Measurements from ENCODE around the gene MOCOS.

DNA sequence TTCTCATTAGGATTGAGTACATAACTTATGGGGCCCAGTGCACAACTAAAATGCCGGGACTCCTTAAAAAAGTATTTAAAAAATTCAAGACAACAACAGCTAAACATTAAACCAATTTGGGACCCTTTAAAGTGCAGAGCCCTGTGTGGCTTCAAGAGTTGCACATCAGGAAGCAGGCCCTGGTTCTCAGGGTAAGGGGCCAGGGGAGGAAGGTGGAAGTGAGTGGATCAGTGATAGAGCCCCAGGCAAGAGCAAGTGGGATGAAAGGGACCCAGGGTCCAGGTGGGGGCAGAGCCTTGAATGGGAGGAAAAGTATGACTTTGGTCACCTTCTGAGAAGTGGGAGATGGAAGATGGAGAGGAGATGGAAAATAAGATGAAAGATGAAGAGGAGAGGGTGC is 107.9 kb downstream of the MOCOS start:
- TF ChIP-seq CTCF (conservative IDR thresholded peaks at IDR 0.05; ENCODE audit: low read length) (no peak), EZH2phosphoT487 (IDR thresholded peaks at IDR 0.05; ENCODE audit: borderline replicate concordance, low read depth, low read length) (no peak)
